ENCODE data around the gene CFAP68. TPM values are rescaled to one million over a fixed set of nuclear protein-coding genes. Genes with fewer than 3 reads are reported as not detected.

The CFAP68 gene
- total and polyA plus RNA-seq, 9 of the 15 experiments (the other 6 are each of a cell fraction or from before 2014, with no cell fraction given) = 22.8 to 72.3 (median 52.5) TPM

DNA sequence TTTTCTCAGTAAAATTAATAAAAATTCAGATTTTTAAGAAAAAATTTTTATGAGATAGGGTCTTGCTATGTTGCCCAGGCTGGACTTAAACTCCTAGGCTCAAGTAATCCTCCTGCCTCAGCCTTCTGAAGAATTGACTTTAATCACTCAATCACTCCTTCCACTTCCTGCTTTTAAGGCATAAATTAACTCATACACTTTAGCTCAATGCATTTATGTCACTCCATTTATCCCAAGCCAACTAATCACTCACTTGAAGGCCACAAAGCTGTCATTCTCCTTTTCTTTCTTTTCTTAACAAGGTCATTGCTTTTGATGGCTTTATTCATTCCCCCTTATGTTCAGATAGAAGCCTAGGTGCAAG lies 8.8 kb upstream of the CFAP68 start (continued):
- TF ChIP-seq MTF1 (CRISPR knock-in tag; IDR thresholded peaks at IDR 0.05; ENCODE audit: borderline replicate concordance) = no peak
- TF ChIP-seq ZNF121 (CRISPR knock-in tag; conservative IDR thresholded peaks at IDR 0.05) = peak; percentile 97
- TF ChIP-seq STAT5B (CRISPR knock-in tag; IDR thresholded peaks at IDR 0.05) = no peak
- no peak for TF ChIP-seq SIN3B (IDR thresholded peaks at IDR 0.05; ENCODE audit: low read depth)
- TF ChIP-seq NBN (IDR thresholded peaks at IDR 0.05; ENCODE audit: low read depth) = peak; percentile 67; the same call in 1 of the 2 replicates
- no peak for TF ChIP-seq ETV6 (IDR thresholded peaks at IDR 0.05; ENCODE audit: borderline replicate concordance in 1 of 2, low read depth in 2 of 2, low read length in 1 of 2)
- no peak for TF ChIP-seq ETV6 (CRISPR knock-in tag; IDR thresholded peaks at IDR 0.05; ENCODE audit: borderline replicate concordance)
- TF ChIP-seq MEIS2 (IDR thresholded peaks at IDR 0.05; ENCODE audit: partially characterized antibody) = peak; percentile 77
- TF ChIP-seq ELF4 (CRISPR knock-in tag; IDR thresholded peaks at IDR 0.05) = 0 out of 2 replicates have a peak, but pooled peaks have one; percentile 37
- peak in 1 of 2 experiments; percentile 19; a peak in 1 of 4 replicates for TF ChIP-seq KDM1A (IDR thresholded peaks at IDR 0.05)
- TF ChIP-seq, protein P1, sequence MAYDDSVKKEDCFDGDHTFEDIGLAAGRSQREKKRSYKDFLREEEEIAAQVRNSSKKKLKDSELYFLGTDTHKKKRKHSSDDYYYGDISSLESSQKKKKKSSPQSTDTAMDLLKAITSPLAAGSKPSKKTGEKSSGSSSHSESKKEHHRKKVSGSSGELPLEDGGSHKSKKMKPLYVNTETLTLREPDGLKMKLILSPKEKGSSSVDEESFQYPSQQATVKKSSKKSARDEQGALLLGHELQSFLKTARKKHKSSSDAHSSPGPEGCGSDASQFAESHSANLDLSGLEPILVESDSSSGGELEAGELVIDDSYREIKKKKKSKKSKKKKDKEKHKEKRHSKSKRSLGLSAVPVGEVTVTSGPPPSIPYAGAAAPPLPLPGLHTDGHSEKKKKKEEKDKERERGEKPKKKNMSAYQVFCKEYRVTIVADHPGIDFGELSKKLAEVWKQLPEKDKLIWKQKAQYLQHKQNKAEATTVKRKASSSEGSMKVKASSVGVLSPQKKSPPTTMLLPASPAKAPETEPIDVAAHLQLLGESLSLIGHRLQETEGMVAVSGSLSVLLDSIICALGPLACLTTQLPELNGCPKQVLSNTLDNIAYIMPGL (CRISPR knock-in tag; IDR thresholded peaks at IDR 0.05) = no peak
- TF ChIP-seq MTA1 (IDR thresholded peaks at IDR 0.05; ENCODE audit: borderline replicate concordance) = no peak
- no peak for TF ChIP-seq HDAC8 (tag; IDR thresholded peaks at IDR 0.05)
- TF ChIP-seq ILF3 (IDR thresholded peaks at IDR 0.05; ENCODE audit: borderline replicate concordance) = no peak
- no peak for TF ChIP-seq TSHZ1 (CRISPR knock-in tag; IDR thresholded peaks at IDR 0.05)
- TF ChIP-seq HOXB6 (CRISPR knock-in tag; IDR thresholded peaks at IDR 0.05; ENCODE audit: borderline replicate concordance) = no peak
- no peak for TF ChIP-seq ESRRA (IDR thresholded peaks at IDR 0.05; ENCODE audit: borderline replicate concordance, low read depth)
- TF ChIP-seq CREB5 (CRISPR knock-in tag; IDR thresholded peaks at IDR 0.05) = no peak
- TF ChIP-seq ZFP36 (IDR thresholded peaks at IDR 0.05; ENCODE audit: low read depth, low read length, partially characterized antibody) = no peak
- TF ChIP-seq POLR2G (IDR thresholded peaks at IDR 0.05; ENCODE audit: low read depth, low read length) = no peak
- no peak for TF ChIP-seq JUN (IDR thresholded peaks at IDR 0.05; ENCODE audit: borderline replicate concordance, low read depth, low read length)
- TF ChIP-seq JUN (CRISPR knock-in tag; IDR thresholded peaks at IDR 0.05; ENCODE audit: borderline replicate concordance) = no peak
- no peak for TF ChIP-seq ZNF232 (CRISPR knock-in tag; IDR thresholded peaks at IDR 0.05)
